Measurements from ENCODE around the gene TECTA.

TECTA gene

GRCh38 chr11:121127809-121128208, 26.8 kb downstream of the TECTA start:
- no peak for DNase-seq (ENCODE audit: low read depth)

GRCh38 chr11:121129362-121130340, 28.6 kb downstream of the TECTA start:
- no peak for DNase-seq (ENCODE audit: low read depth)

DNA sequence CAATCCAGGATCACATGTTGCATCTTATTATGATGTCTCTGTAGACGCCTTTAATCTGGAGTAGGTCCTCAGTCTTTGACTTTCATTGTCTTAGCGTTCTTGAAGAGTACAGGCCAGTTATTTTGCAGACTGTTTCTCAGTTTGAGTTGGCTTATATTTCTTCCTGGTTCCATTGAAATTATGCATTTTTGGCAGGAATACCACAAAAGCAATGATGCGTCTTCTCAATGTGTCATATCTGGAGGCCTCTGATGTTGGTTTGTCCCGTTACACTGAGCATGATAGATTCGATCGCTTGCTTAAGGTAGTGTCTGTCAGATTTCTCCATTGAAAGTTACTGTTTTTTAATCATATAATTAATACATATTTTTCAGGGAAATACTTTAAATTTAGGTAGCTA, 30.6 kb downstream of the TECTA start:
- DNase-seq (ENCODE audit: low read depth): no peak

- DNase-seq (ENCODE audit: low read depth): no peak
Observed at GRCh38 chr11:121132211-121132976, 31.4 kb downstream of the TECTA start.

DNA sequence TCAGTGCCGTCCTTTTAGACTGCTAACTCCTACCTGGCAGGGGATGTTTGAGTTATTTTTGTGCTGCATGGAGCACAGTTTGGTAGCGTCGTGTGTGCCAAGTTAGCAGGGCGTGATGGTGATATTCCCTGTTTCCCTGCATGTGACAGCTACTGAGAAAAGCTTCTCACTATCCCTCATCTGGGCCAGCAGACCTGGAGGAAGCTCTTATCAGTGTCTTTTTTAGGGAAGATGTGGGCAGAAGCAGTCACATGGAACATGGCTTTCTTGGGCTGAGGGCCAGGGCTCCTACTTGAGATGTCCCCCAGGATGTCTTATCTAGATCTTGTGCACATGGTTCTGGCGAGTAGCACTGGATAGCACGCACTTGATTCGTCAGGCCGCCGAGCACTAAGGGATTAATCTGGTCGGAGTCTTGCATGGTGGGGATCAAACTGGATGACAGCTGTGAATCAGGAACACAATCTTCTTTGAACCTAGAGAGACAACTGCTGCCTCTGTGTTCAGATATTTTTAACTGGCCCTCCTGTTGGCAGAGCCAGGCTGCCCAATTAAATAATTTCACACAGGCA, 33.8 kb downstream of the TECTA start:
- DNase-seq (ENCODE audit: low read depth): no peak

GRCh38 chr11:121137005-121137404, 36.0 kb downstream of the TECTA start:
- no peak for DNase-seq (ENCODE audit: low read depth)

DNA sequence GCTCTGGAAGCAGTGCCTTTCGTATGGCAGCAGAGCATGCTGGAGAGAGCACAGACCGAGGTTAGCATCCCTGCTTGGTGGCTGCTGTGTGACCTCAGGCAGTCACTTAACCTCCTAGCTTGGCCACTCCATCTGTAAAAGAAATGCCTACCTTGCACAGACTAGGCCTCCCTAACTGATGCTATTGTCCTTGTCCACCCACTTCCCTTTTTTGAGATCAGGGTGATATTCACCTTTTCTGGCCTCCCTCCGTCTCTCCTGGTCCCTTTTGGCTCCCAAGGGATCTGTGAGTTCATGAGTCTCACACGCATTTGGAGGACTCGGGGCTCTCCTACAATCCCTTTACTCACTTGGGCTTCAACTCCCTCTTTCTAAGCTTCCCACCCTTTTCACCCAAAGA, 37.2 kb downstream of the TECTA start:
- DNase-seq (ENCODE audit: low read depth): no peak

DNA sequence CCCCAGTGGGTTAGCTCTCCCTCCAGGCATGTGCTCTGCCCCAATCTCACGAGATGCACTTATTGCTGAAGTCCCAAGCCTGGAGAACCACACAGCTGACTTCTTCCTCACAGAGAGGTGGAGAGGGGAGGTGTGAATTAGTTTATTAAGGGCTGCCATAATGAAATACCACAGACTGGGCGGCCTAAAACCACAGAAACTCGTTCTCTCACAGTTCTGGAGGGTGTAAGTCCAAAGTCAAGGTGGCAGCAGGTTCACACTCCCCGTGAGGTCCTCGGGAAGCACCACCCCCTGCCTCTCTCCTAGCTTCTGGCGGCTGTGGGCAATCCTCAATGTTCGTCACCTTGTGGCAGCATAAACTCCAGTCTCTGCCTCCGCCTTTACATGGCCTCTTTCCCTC, 39.3 kb downstream of the TECTA start:
- no peak for DNase-seq (ENCODE audit: low read depth)

DNA sequence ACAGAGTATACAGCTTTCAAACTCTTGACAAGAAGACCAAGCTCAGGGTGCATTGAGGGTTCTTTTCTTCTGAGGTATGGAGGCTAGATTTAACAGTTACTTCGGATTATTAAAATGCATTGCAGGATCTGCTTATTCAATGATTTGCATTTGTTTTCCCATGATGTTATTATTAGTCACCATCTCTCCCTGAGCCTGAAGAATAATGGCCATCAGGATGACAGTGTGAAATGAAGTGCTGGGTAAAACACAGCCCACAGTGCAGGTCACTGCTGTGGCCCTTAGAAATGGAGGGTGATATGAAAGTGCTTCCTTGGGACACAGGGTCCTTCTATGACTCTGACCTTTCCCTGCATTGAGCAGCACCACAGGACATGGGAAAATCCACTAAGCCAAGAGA, 40.0 kb downstream of the TECTA start:
- no peak for DNase-seq (ENCODE audit: low read depth)

- no peak for DNase-seq (ENCODE audit: low read depth)
Observed at GRCh38 chr11:121143921-121144320, 42.9 kb downstream of the TECTA start.

- no peak for DNase-seq (ENCODE audit: low read depth)
Observed at GRCh38 chr11:121144723-121145122, 43.7 kb downstream of the TECTA start.

DNA sequence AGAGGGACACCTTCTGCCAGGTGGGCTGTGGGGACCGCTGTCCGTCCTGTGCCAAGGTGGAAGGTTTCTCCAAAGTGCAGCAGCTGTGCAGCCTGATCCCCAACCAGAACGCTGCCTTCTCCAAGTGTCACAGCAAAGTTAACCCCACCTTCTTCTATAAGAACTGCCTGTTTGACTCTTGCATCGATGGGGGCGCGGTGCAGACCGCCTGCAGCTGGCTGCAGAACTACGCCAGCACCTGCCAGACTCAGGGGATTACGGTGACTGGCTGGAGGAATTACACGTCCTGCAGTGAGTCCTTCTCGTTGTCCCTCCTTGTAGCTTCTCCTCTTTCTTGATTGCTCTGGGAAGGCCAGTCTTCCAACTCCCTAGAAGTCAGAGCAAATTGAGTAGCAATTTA, 44.8 kb downstream of the TECTA start:
- no peak for DNase-seq (ENCODE audit: low read depth)

DNA sequence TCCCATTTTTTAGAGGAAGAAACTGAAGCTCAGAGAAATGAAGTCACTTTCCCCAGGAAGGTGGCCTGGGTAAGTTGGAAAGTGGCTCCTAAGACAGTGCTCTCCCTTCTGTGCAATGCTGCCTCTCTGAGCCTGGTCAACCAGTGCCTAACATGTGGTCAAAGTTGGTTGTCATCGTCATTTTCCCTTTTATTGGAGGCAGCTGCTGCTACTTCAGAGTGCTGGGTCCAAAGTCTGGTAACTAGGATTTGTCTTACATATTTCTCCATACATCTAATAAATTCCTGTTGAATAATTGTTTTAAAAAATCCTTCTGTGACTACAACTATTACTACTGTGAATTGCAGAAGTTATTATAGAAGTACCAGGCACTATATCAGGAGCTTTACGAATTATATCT, 48.1 kb downstream of the TECTA start:
- no peak for DNase-seq (ENCODE audit: low read depth)

DNA sequence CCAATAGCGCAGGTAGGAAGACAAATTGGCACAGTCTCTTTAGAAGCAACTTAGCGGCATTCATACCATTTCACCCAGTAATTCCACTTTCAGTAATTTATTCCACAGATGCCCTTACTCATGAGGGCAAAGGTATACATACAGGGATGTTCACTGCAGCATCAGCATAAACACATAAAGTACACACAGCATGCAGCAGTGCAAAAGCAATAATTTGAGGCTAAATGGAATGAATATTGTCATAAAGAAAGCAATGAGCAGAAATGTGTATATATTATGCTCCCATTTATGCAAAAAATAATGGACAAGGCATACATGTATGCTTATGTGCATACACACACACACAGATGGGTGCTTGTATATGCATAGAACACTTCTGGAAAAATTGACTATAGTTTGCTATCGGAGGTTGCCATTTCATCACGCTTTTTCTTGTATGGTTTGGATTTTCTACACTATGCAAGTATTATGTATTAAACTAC, 50.2 kb downstream of the TECTA start:
- no peak for DNase-seq (ENCODE audit: low read depth)

DNA sequence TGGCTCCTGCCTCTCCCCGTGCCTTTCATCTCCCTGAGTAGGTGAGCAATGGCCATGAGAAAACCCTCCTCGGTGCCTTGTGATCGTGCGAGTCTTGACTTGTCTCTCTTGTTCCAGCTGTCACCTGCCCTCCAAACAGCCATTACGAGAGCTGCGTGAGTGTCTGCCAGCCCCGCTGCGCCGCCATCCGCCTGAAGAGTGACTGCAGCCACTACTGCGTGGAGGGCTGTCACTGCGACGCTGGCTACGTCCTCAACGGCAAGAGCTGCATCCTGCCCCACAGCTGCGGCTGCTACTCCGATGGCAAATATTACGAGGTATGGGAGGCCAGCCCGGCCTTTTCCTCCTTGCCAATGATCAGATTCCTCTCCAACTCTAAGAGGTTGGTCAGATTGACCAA, 51.7 kb downstream of the TECTA start:
- DNase-seq (ENCODE audit: low read depth): no peak

GRCh38 chr11:121153472-121153871, 52.4 kb downstream of the TECTA start:
- no peak for DNase-seq (ENCODE audit: low read depth)

- DNase-seq (ENCODE audit: low read depth): no peak
Observed at GRCh38 chr11:121154486-121155314, 53.7 kb downstream of the TECTA start.

GRCh38 chr11:121157756-121158155, 56.7 kb downstream of the TECTA start:
- DNase-seq (ENCODE audit: low read depth): no peak

GRCh38 chr11:121159741-121160140, 58.7 kb downstream of the TECTA start:
- no peak for DNase-seq (ENCODE audit: low read depth)

DNA sequence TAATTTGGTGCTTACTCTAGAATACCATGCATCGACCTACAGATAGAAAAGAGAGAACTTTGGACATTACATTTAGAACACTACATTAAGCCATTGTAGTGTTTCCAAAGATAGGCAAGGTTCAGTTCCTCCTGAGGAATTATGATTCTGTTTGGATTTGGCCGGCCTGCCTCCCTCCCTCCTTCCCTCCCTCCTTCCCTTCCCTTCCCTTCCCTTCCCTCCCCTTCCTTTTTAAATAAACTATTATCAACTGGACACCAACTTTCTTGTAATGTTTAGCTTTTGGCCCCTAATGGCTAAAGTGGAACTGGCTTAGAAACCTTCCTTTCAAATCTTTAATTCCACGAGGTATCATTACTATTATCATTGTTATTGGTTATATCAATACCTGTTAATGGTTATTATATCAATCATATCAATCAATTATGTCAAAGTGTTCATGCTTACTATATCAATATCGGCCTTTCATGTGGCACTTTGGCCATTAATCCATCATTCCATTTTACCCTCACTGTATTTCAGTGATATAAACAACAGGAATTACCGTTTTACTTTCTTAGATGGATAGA, 60.4 kb downstream of the TECTA start:
- DNase-seq (ENCODE audit: low read depth): no peak

GRCh38 chr11:121163658-121164308, 62.7 kb downstream of the TECTA start:
- no peak for DNase-seq (ENCODE audit: low read depth)
